ENCODE results near the gene ANKRD23.

DNA sequence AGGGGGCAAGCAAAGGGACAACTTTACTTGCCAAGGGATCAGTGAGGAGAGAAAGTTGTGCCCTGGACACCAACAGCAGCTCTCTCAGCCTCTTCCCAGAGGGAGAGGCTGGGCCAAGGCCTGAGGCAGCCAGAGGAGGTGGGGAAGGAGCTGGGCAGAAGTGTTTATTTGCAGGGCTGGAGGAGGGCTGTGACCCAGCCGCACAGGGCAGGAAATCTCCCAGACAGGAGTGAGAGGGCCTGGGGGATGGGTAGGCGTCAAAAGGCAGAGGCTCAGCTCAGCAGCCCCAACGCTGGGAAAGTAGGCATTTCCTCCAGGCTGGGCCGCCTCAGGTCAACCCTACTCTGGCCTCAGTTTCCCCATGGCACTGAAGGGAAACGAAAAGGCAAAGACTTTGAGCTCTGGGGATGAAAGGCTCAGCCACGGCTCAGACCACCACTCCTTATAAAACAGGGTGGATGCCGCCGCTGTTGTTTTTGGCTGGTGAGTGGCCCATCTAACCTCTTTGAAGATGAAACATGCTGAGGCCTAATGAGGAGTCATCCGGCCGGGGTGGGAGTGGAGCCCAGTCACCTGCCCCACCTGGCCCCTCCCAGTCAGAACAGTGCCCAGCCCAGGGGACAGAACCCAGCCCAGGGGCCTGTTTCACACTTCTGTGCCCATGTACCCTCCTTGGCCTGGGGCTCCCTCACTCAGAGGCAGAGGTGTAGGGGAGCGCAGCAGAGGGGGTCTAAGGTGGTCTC, 47.9 kb upstream of the ANKRD23 start:
- TF ChIP-seq, protein P1, sequence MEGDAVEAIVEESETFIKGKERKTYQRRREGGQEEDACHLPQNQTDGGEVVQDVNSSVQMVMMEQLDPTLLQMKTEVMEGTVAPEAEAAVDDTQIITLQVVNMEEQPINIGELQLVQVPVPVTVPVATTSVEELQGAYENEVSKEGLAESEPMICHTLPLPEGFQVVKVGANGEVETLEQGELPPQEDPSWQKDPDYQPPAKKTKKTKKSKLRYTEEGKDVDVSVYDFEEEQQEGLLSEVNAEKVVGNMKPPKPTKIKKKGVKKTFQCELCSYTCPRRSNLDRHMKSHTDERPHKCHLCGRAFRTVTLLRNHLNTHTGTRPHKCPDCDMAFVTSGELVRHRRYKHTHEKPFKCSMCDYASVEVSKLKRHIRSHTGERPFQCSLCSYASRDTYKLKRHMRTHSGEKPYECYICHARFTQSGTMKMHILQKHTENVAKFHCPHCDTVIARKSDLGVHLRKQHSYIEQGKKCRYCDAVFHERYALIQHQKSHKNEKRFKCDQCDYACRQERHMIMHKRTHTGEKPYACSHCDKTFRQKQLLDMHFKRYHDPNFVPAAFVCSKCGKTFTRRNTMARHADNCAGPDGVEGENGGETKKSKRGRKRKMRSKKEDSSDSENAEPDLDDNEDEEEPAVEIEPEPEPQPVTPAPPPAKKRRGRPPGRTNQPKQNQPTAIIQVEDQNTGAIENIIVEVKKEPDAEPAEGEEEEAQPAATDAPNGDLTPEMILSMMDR (conservative IDR thresholded peaks at IDR 0.05), result no peak
- TF ChIP-seq EZH2 (IDR thresholded peaks at IDR 0.05; ENCODE audit: low read depth), result no peak
